DOHH2 (cell line): ENCODE measurements around the gene MAP3K1.

Experiments used
- H3F3A ChIP-seq: fragments of 200-600 bp; sonication (generic), shearing (Covaris generic); 2 replicates; pipeline ENCODE4 v1.6.0; 2016; ENCODE audit warnings: antibody characterized with exemption, mild to moderate bottlenecking; ENCODE audit not compliant: control insufficient read depth, insufficient read depth
- H3K27ac ChIP-seq: fragments of 200-600 bp; sonication (generic); 2 replicates; pipeline ENCODE4 v1.5.1; 2014; ENCODE audit warnings: low read depth, mild to moderate bottlenecking, low read length, moderate library complexity
- H3K27me3 ChIP-seq: fragments of 200-600 bp; sonication (generic); 2 replicates; pipeline ENCODE4 v1.6.1; 2014; ENCODE audit warnings: mild to moderate bottlenecking, low read length, mixed read lengths; ENCODE audit not compliant: control insufficient read depth
- H3K36me3 ChIP-seq: fragments of 200-600 bp; sonication (generic); 2 replicates; pipeline ENCODE4 v1.6.1; 2014; ENCODE audit warnings: mild to moderate bottlenecking, low read length, moderate library complexity, mixed read lengths; ENCODE audit not compliant: control insufficient read depth
- H3K4me1 ChIP-seq: fragments of 200-600 bp; sonication (generic); 2 replicates; pipeline ENCODE4 v1.6.1; 2014; ENCODE audit warnings: mild to moderate bottlenecking, low read length, mixed read lengths; ENCODE audit not compliant: control insufficient read depth
- H3K4me2 ChIP-seq: fragments of 200-600 bp; sonication (generic); 2 replicates; pipeline ENCODE4 v1.6.0; 2014; ENCODE audit warnings: mild to moderate bottlenecking, low read length, moderate library complexity
- H3K4me3 ChIP-seq: fragments of 200-600 bp; sonication (generic); 2 replicates; pipeline ENCODE4 v1.5.1; 2014; ENCODE audit warnings: mild to moderate bottlenecking, low read length, mixed read lengths
- H3K79me2 ChIP-seq: fragments of 200-600 bp; sonication (generic); 2 replicates; pipeline ENCODE4 v1.6.1; 2014; ENCODE audit warnings: mild to moderate bottlenecking, low read length, mixed read lengths; ENCODE audit not compliant: control insufficient read depth
- H3K9me2 ChIP-seq: fragments of 200-600 bp; sonication (generic); replicated peaks from 2 replicates; pipeline ENCODE4 v1.6.1; 2014; ENCODE audit warnings: mild to moderate bottlenecking, low read length, mixed read lengths; ENCODE audit not compliant: control insufficient read depth
- H3K9me3 ChIP-seq: fragments of 200-600 bp; sonication (generic); 2 replicates; pipeline ENCODE4 v1.6.1; 2014; ENCODE audit warnings: antibody characterized with exemption, low read length, mixed read lengths; ENCODE audit not compliant: control insufficient read depth, insufficient read depth
- H4K20me1 ChIP-seq: fragments of 200-600 bp; sonication (generic); 2 replicates; pipeline ENCODE4 v1.6.0; 2014; ENCODE audit warnings: low read depth, mild to moderate bottlenecking, antibody characterized with exemption, low read length, moderate library complexity; ENCODE audit not compliant: control insufficient read depth, insufficient read depth
- EZH2phosphoT487 ChIP-seq: fragments of 200-600 bp; sonication (generic); IDR thresholded peaks from 2 replicates; pipeline ENCODE4 v1.6.1; 2017; ENCODE audit warnings: borderline replicate concordance, mild to moderate bottlenecking, antibody characterized with exemption, low read length, moderate library complexity, mixed read lengths
- TF ChIP-seq, protein P1 (sequence below): fragments of 200-600 bp; sonication (generic); IDR thresholded peaks from one replicate; pipeline ENCODE4 v1.5.1; 2014; ENCODE audit warnings: antibody characterized with exemption, mild to moderate bottlenecking, low read depth, low read length; ENCODE audit not compliant: poor library complexity, severe bottlenecking

The MAP3K1 gene

DNA sequence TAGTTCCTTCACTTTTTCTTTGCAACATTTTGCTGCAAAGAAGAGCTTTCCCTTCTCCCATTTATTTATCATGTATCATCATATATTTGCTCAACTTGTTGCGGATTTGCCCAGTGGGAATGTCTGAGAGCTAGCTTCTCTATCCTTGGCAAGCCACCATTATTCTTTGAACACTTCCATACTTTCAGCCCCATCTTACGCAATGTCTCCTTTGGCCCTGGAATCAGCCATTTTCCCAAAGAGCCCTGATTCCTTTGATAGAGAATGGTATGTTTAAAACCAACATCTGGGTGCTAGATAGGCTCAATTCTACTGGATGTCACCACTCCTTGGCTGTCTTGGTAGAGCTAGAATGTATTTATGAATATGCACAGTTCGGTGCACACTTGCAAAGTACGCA lies 81.4 kb downstream of the MAP3K1 start:
- H3K36me3 ChIP-seq: peaks cover 24% of the 10 kb centered on the region
- H3K27ac ChIP-seq: no peak overlapping the region
- H4K20me1 ChIP-seq: no peaks in the 10 kb centered on the region
- H3F3A ChIP-seq: no peaks in the 10 kb centered on the region; the same call in 1 of the 2 replicates
- H3K4me2 ChIP-seq: no peak overlapping the region
- TF ChIP-seq, protein P1, sequence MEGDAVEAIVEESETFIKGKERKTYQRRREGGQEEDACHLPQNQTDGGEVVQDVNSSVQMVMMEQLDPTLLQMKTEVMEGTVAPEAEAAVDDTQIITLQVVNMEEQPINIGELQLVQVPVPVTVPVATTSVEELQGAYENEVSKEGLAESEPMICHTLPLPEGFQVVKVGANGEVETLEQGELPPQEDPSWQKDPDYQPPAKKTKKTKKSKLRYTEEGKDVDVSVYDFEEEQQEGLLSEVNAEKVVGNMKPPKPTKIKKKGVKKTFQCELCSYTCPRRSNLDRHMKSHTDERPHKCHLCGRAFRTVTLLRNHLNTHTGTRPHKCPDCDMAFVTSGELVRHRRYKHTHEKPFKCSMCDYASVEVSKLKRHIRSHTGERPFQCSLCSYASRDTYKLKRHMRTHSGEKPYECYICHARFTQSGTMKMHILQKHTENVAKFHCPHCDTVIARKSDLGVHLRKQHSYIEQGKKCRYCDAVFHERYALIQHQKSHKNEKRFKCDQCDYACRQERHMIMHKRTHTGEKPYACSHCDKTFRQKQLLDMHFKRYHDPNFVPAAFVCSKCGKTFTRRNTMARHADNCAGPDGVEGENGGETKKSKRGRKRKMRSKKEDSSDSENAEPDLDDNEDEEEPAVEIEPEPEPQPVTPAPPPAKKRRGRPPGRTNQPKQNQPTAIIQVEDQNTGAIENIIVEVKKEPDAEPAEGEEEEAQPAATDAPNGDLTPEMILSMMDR: no peak
- TF ChIP-seq EZH2phosphoT487: no peak
- H3K4me3 ChIP-seq: no peak overlapping the region
- H3K79me2 ChIP-seq: no peaks in the 10 kb centered on the region
- H3K9me2 ChIP-seq: no peaks in the 10 kb centered on the region
- H3K4me1 ChIP-seq: no peaks in the 10 kb centered on the region
- H3K27me3 ChIP-seq: no peaks in the 10 kb centered on the region
- H3K9me3 ChIP-seq: no peaks in the 10 kb centered on the region

DNA sequence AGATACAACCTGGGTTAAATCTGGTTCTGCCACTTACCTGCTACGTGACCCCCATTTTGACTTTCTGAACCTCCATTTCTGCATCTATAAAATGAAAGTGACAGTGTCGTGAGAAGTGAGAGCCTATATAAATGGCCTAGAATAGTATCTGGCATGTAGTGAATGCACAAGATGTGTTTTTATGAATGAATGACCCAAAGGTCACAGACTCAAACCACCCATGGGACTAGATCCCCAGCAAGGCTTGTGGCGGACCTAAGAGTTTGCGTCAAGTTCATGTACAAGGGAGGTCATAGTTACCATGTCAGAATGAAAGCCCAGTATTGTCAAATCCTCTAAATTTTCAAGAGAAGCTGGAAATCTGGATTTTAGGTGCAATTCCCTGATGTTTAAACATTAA lies 82.9 kb downstream of the MAP3K1 start:
- no peak overlapping the region for H3K4me2 ChIP-seq
- H4K20me1 ChIP-seq: no peaks in the 10 kb centered on the region
- H3K9me2 ChIP-seq: no peaks in the 10 kb centered on the region
- TF ChIP-seq EZH2phosphoT487: no peak
- TF ChIP-seq, protein P1: no peak
- H3F3A ChIP-seq: no peaks in the 10 kb centered on the region; the same call in 1 of the 2 replicates
- no peaks in the 10 kb centered on the region for H3K9me3 ChIP-seq
- no peak overlapping the region for H3K4me3 ChIP-seq
- no peaks in the 10 kb centered on the region for H3K79me2 ChIP-seq
- peaks cover 18% of the 10 kb centered on the region for H3K36me3 ChIP-seq
- H3K4me1 ChIP-seq: no peaks in the 10 kb centered on the region
- no peaks in the 10 kb centered on the region for H3K27me3 ChIP-seq
- no peak overlapping the region for H3K27ac ChIP-seq

DNA sequence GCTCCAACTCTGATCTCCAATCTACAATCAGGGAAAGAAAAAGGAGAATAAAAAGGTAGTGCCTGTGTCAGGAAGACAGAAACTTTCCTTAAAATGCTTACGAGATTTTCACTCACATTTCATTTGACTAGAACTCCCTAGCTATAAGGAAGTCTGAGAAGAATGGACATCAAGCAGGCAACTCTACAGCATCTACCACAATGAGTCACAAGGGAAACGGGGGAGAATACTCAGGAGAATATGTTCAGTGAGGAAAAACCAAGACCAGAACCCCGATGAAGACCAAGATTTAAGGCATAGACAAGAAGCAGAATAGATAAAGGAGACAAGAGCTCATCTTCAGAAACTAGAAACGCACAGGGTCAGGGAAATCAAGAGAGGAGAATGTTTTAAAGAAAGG lies 85.0 kb downstream of the MAP3K1 start:
- no peaks in the 10 kb centered on the region for H3K4me1 ChIP-seq
- no peaks in the 10 kb centered on the region for H4K20me1 ChIP-seq
- no peak overlapping the region for H3K4me2 ChIP-seq
- no peaks in the 10 kb centered on the region for H3K79me2 ChIP-seq
- TF ChIP-seq, protein P1: no peak
- no peak for TF ChIP-seq EZH2phosphoT487
- no peak overlapping the region for H3K27ac ChIP-seq
- H3K9me3 ChIP-seq: no peaks in the 10 kb centered on the region
- H3K4me3 ChIP-seq: no peak overlapping the region
- no peaks in the 10 kb centered on the region for H3K9me2 ChIP-seq
- no peaks in the 10 kb centered on the region for H3K27me3 ChIP-seq
- no peaks in the 10 kb centered on the region; the same call in 1 of the 2 replicates for H3F3A ChIP-seq
- H3K36me3 ChIP-seq: no peaks in the 10 kb centered on the region
